ENCODE measurements around the gene ANKRD65. TPM values are rescaled to one million over a fixed set of nuclear protein-coding genes. Genes with fewer than 3 reads are reported as not detected.
"Not testable (repeated sequence)": the region's sequence is repeated elsewhere in the genome, so short reads cannot be mapped to it uniquely, and the experiment has no call there.

ANKRD65 gene
- total RNA-seq, 4 donors from 2014 or later: 3.1 to 10.9 (median 6.2) TPM

GRCh38 chr1:1460540-1461130 lies 39.6 kb upstream of the ANKRD65 start:
- 64 to 68% methylated on average over 18 to 24 of the region's 27 CpGs for WGBS, 2 donors
- TF ChIP-seq CTCF (IDR thresholded peaks at IDR 0.05) (no peak), POLR2A (IDR thresholded peaks at IDR 0.05) (no peak)
- no peak for DNase-seq (ENCODE audit: low spot score in 2 of 2)
- intact Hi-C loops (cut with DNase I; ENCODE audit: low total_unique reads): no loop called here
- no peak overlapping the region for H3K4me3 ChIP-seq (ENCODE audit: low read depth, poor library complexity, severe bottlenecking)

- H3K4me3 ChIP-seq (ENCODE audit: low read depth, poor library complexity, severe bottlenecking); DNase-seq (ENCODE audit: low spot score in 2 of 2); intact Hi-C loops (cut with DNase I; ENCODE audit: low total_unique reads): not testable (repeated sequence)
- WGBS, 2 donors: 78 to 89% methylated on average over 11 to 14 of the region's 14 CpGs
Observed at GRCh38 chr1:1459711-1460110, 38.6 kb upstream of the ANKRD65 start.

- H3K4me3 ChIP-seq (ENCODE audit: low read depth, poor library complexity, severe bottlenecking); DNase-seq (ENCODE audit: low spot score in 2 of 2); intact Hi-C loops (cut with DNase I; ENCODE audit: low total_unique reads): not testable (repeated sequence)
- 83% methylated on average over 2 of the region's 19 CpGs; no CpG with 5 or more reads in 1 of the 2 donors for WGBS, 2 donors
Observed at GRCh38 chr1:1459156-1459555, 38.1 kb upstream of the ANKRD65 start.

GRCh38 chr1:1456683-1457255 lies 35.7 kb upstream of the ANKRD65 start:
- H3K4me3 ChIP-seq (ENCODE audit: low read depth, poor library complexity, severe bottlenecking); DNase-seq (ENCODE audit: low spot score in 2 of 2); intact Hi-C loops (cut with DNase I; ENCODE audit: low total_unique reads): not testable (repeated sequence)
- WGBS, 2 donors: 83 to 96% methylated on average over 13 to 15 of the region's 22 CpGs

- WGBS, 2 donors: 60% methylated on average over 1 of the region's 15 CpGs; no CpG with 5 or more reads in 1 of the 2 donors
- intact Hi-C loops (cut with DNase I; ENCODE audit: low total_unique reads); DNase-seq (ENCODE audit: low spot score in 2 of 2); H3K4me3 ChIP-seq (ENCODE audit: low read depth, poor library complexity, severe bottlenecking): not testable (repeated sequence)
Observed at GRCh38 chr1:1455934-1456333, 34.9 kb upstream of the ANKRD65 start.

- intact Hi-C loops (cut with DNase I; ENCODE audit: low total_unique reads): no loop called here
- WGBS, 2 donors: 68 to 72% methylated on average over 21 to 23 of the region's 30 CpGs
- no peak overlapping the region for H3K4me3 ChIP-seq (ENCODE audit: low read depth, poor library complexity, severe bottlenecking)
- DNase-seq (ENCODE audit: low spot score in 2 of 2): no peak
- TF ChIP-seq POLR2A (IDR thresholded peaks at IDR 0.05) (no peak), CTCF (IDR thresholded peaks at IDR 0.05) (no peak)
Observed at GRCh38 chr1:1455366-1455884, 34.3 kb upstream of the ANKRD65 start.

- intact Hi-C loops (cut with DNase I; ENCODE audit: low total_unique reads); H3K4me3 ChIP-seq (ENCODE audit: low read depth, poor library complexity, severe bottlenecking); DNase-seq (ENCODE audit: low spot score in 2 of 2): not testable (repeated sequence)
- 86 to 90% methylated on average over 25 to 33 of the region's 41 CpGs for WGBS, 2 donors
Observed at GRCh38 chr1:1454286-1455056, 33.4 kb upstream of the ANKRD65 start.

- no peak for TF ChIP-seq POLR2A (IDR thresholded peaks at IDR 0.05)
- TF ChIP-seq CTCF (IDR thresholded peaks at IDR 0.05): no peak
- intact Hi-C loops (cut with DNase I; ENCODE audit: low total_unique reads): no loop called here
- WGBS, 2 donors: 95% methylated on average over 16 of the region's 16 CpGs
- DNase-seq (ENCODE audit: low spot score in 2 of 2): peak in 1 of 2 donors; percentile 78
- no peak overlapping the region for H3K4me3 ChIP-seq (ENCODE audit: low read depth, poor library complexity, severe bottlenecking)
Observed at GRCh38 chr1:1452882-1453281, 31.8 kb upstream of the ANKRD65 start.

- 65 to 69% methylated on average over 8 of the region's 8 CpGs for WGBS, 2 donors
- H3K4me3 ChIP-seq (ENCODE audit: low read depth, poor library complexity, severe bottlenecking); DNase-seq (ENCODE audit: low spot score in 2 of 2); intact Hi-C loops (cut with DNase I; ENCODE audit: low total_unique reads): not testable (repeated sequence)
Observed at GRCh38 chr1:1452365-1452739, 31.3 kb upstream of the ANKRD65 start.

Measured in lower leg skin (tissue), 4 donors.